Loucy (cell line): ENCODE results near the gene CHST2.

Source experiments
- CTCF ChIP-seq: fragments of 200-600 bp; sonication (generic); conservative IDR thresholded peaks from 2 replicates; pipeline ENCODE4 v1.5.1; 2014; ENCODE audit warnings: mild to moderate bottlenecking, antibody characterized with exemption, low read length
- EZH2phosphoT487 ChIP-seq: fragments of 200-600 bp; IDR thresholded peaks from 2 replicates; pipeline ENCODE4 v1.6.1; 2018; ENCODE audit warnings: antibody characterized with exemption, mild to moderate bottlenecking, moderate library complexity, borderline replicate concordance

GRCh38 chr3:143095813-143096212 is 23.8 kb upstream of the CHST2 start:
- TF ChIP-seq CTCF (no peak), EZH2phosphoT487 (no peak)
